T-cell (primary cell): Measurements from ENCODE around the gene NKRF. TPM values are rescaled to one million over a fixed set of nuclear protein-coding genes. Genes with fewer than 3 reads are reported as not detected.
A peak's percentile ranks its signal among the peaks of the same experiment; 100 is the strongest.

ENCODE experiments used
- ATAC-seq, 4 experiments: fragments of 200-7000 bp in 3 of 4; fragments of 150-1000 bp in 1 of 4; cut with Tn5 transposase; replicated peaks in 1 of 4; 1 replicate in 3 of 4; 2 replicates in 1 of 4; pipeline ENCODE4 v1.10.0; 2021; ENCODE audit warnings: moderate library complexity in 3 of 4, mild to moderate bottlenecking in 2 of 4, moderate number of reproducible peaks in 1 of 4
- CTCF ChIA-PET, 2 donors: fragments of 300-600 bp; sonication (Branson Sonifier 250); formaldehyde crosslinking; loops; one replicate each; lab custom pipeline; 2022; ENCODE audit warnings: antibody characterized with exemption in 2 of 2; lab: Charles Lee
- POLR2A ChIA-PET, 2 donors: fragments of 300-600 bp; sonication (Branson Sonifier 250); formaldehyde crosslinking; loops; one replicate each; lab custom pipeline; 2022; ENCODE audit warnings: antibody characterized with exemption in 2 of 2; lab: Charles Lee
- DNase-seq, 35 experiments: peaks; one replicate each; pipeline versions ENCODE4 v3.0.0 to v3.0.0-alpha.2; 2013 to 2023
- H3K27ac ChIP-seq: one replicate; pipeline ENCODE4 v1.5.1; 2013; ENCODE audit warnings: low read length
- H3K27me3 ChIP-seq, 2 experiments: replicated peaks in 1 of 2; 1 replicate in 1 of 2; 2 replicates in 1 of 2; pipeline versions ENCODE4 v1.6.1 to v1.7.0; 2013; ENCODE audit warnings: low read length in 1 of 2, mixed read lengths in 1 of 2; ENCODE audit not compliant: control insufficient read depth in 2 of 2, insufficient read depth in 2 of 2; ENCODE audit errors: extremely low read depth in 1 of 2
- H3K36me3 ChIP-seq, 2 donors: 1 replicate in 1 of 2; 2 replicates in 1 of 2; pipeline versions ENCODE4 v1.6.1 to v1.7.0; 2013; ENCODE audit warnings: low read length in 1 of 2; ENCODE audit not compliant: control insufficient read depth in 2 of 2, insufficient read depth in 1 of 2; ENCODE audit errors: extremely low read depth in 1 of 2
- H3K4me1 ChIP-seq, 2 experiments: 1 replicate in 1 of 2; 2 replicates in 1 of 2; pipeline versions ENCODE4 v1.6.1 to v1.7.0; 2013; ENCODE audit warnings: low read length in 2 of 2, mixed read lengths in 1 of 2; ENCODE audit not compliant: insufficient read depth in 2 of 2, control insufficient read depth in 1 of 2; ENCODE audit errors: extremely low read depth in 1 of 2
- H3K4me3 ChIP-seq, 2 donors: 1 replicate in 1 of 2; 2 replicates in 1 of 2; pipeline versions ENCODE4 v1.5.1 to v1.7.0; 2013; ENCODE audit warnings: mild to moderate bottlenecking in 2 of 2, low read length in 1 of 2, moderate library complexity in 1 of 2; ENCODE audit not compliant: control insufficient read depth in 1 of 2; ENCODE audit errors: extremely low read depth in 1 of 2
- H3K9me3 ChIP-seq: 2 replicates; pipeline ENCODE4 v1.7.0; 2013
- H3K27ac Mint-ChIP-seq, 2 donors: one replicate each; pipeline ENCODE4 v1.8.0; 2020 to 2021; ENCODE audit warnings: mild to moderate bottlenecking in 2 of 2, mixed read lengths in 2 of 2
- H3K27me3 Mint-ChIP-seq, 2 donors: one replicate each; pipeline ENCODE4 v1.8.0; 2021 to 2022; ENCODE audit warnings: mixed read lengths in 2 of 2
- H3K36me3 Mint-ChIP-seq: one replicate; pipeline ENCODE4 v1.8.0; 2021; ENCODE audit warnings: mixed read lengths
- H3K4me1 Mint-ChIP-seq, 3 donors: one replicate each; pipeline ENCODE4 v1.8.0; 2020 to 2022; ENCODE audit warnings: mixed read lengths in 3 of 3, mild to moderate bottlenecking in 1 of 3
- H3K4me3 Mint-ChIP-seq, 3 donors: one replicate each; pipeline ENCODE4 v1.8.0; 2020 to 2022; ENCODE audit warnings: mild to moderate bottlenecking in 3 of 3, mixed read lengths in 3 of 3, moderate library complexity in 3 of 3
- H3K9me3 Mint-ChIP-seq, 3 donors: one replicate each; pipeline ENCODE4 v1.8.0; 2020 to 2022; ENCODE audit warnings: mixed read lengths in 3 of 3
- WGBS: methylation state at CpG from one replicate; pipeline ENCODE4 v1.1.5; 2013; ENCODE audit warnings: missing lambda C conversion rate; ENCODE audit not compliant: insufficient coverage; 5-methylcytosine and 5-hydroxymethylcytosine counted together
- total RNA-seq, 35 experiments: library from RNA in 6 of 35; stranded (reverse) in 6 of 35; fragments of 120-200 nt in 1 of 35; gene quantifications; one replicate each; pipeline versions ENCODE4 v1.2.1 to v1.2.4 and lab custom pipeline; 2013 to 2026

Gene NKRF
- total RNA-seq, 5 donors from 2014 or later (not counting 1 experiment from before 2014, with no cell fraction given) = 13.0 to 14.2 (median 13.7) TPM

DNA sequence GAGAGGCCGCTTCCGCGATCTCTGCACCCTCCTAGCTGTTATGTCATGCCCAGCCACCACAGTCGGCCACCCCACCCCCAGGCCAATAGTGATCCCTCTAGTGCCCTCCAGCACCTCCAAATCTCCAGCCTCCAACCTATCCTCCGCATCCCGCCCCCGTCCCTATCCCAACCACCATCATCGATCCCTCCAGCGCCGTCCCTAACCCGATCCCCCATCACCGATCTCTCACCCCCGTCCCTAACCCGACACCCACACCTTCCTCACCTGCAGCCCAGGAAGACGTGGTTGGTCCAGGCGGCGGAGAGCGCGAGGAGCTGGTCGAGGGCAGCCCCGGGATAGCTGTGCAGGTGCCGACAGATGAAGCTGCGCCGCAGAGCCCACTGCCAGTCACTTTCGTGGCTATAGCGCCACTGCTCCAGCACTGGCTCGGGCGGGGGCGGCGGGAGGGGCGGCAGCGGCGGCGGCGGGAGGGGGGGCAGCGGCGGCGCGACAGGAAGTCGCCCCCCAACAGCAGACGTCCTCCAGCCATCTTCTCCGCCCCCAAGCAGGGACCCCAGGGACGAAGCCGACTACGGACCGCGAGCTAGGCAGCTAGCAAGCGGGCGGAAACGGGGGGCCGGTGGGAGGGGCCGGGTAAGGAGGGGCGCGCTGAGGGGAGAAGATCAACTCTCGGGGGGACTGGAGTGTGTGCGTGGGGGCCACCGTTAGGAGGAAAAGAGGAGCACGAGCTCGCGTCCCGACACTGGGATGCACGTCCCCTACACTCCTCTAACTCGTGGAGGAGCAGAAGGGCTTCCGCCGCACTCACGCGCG is 552 bp downstream of the NKRF start:
- ChIA-PET POLR2A (interaction anchor here (0.6 to 1.9 kb wide), 6 partner anchors 14 to 185 kb away, joined by 3 to 11 read pairs (median 6); partner anchors contain the start of genes RPL39 (in 1 of the 2) and UBE2A (in 1 of the 2)), CTCF (interaction anchor here (0.5 to 1.0 kb wide), 8 partner anchors 17 to 342 kb away, joined by 3 to 6 read pairs (median 3); no protein-coding TSS in a partner anchor)
- DNase-seq = peak in 34 of 35 experiments; percentile 5 to 63 (median 36)
- Mint-ChIP-seq H3K27ac (peak overlapping the region; percentile 94), H3K4me3 (peak overlapping the region; percentile 89 to 93 (median 89)), H3K9me3 (no peaks in the 10 kb centered on the region), H3K36me3 (peaks cover 3% of the 10 kb centered on the region), H3K4me1 (peaks cover 36 to 47% (median 36%) of the 10 kb centered on the region in 3 donors), H3K27me3 (no peaks in the 10 kb centered on the region)
- H3K4me1 ChIP-seq = peaks cover 3 to 19% of the 10 kb centered on the region in 2 experiments
- H3K27me3 ChIP-seq = no peaks in the 10 kb centered on the region
- peaks cover 0 to 2% of the 10 kb centered on the region in 2 donors for H3K36me3 ChIP-seq
- ATAC-seq = peak; percentile 60 to 72 (median 66)
- no peaks in the 10 kb centered on the region for H3K9me3 ChIP-seq
- H3K27ac ChIP-seq = peak overlapping the region; percentile 97
- 2% methylated on average over 11 of the region's 68 CpGs for WGBS
- H3K4me3 ChIP-seq = peak overlapping the region; percentile 72 to 92

DNA sequence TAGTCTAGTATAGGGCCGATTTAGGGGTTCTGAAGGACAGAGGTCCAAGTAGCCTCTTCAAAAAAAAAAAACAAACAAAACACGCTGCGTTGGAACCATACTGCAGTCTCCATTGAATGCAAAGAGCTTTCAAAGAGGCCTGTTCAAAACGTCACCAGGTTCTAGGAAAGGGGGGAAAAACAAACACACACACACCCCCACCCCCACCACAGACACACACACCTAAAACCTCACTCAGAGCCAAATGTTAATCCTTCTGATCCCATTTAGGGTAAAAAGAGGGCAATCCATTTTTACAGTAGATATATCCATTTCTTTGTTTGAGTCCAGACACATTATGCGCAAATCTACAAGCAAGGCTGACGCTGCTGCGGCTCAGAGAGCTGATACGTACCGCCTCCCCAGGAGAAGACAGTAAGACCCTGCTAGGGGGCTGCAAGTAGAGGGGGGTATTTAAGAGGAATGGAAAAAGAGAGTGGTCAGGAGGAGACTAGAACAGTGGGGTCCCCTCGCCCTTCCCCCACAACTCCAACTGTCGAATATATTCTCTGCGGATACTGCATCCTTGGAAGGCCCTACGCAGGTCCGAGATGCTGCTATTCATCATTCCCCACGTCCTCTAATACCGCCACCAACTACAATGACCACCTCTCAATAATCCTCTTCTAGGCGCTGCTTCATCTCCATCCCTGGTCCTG is 1.3 kb downstream of the NKRF start:
- ChIA-PET POLR2A (interaction anchor here (0.5 to 1.9 kb wide), 6 partner anchors 13 to 383 kb away, joined by 3 to 11 read pairs (median 5); partner anchors contain the start of genes RPL39 (in 1 of the 2) and UBE2A (in 1 of the 2)), CTCF (interaction anchor here in 1 of 2 donors (0.5 to 0.6 kb wide), 2 partner anchors 56 to 179 kb away, joined by 3 to 4 read pairs; no protein-coding TSS in a partner anchor)
- Histone ChIP-seq H3K4me3 (peak overlapping the region; percentile 72 to 92), H3K27ac (peak overlapping the region; percentile 49), H3K36me3 (peaks cover 0 to 2% of the 10 kb centered on the region in 2 donors), H3K27me3 (no peaks in the 10 kb centered on the region), H3K4me1 (peaks cover 3 to 18% of the 10 kb centered on the region in 2 experiments), H3K9me3 (no peaks in the 10 kb centered on the region)
- H3K4me1 Mint-ChIP-seq = peaks cover 31 to 42% (median 31%) of the 10 kb centered on the region in 3 donors
- peak overlapping the region; percentile 89 to 93 (median 89) for H3K4me3 Mint-ChIP-seq
- no peaks in the 10 kb centered on the region for H3K9me3 Mint-ChIP-seq
- H3K36me3 Mint-ChIP-seq = peaks cover 3% of the 10 kb centered on the region
- ATAC-seq (no peak), DNase-seq (peak in 1 of 35 experiments; percentile 18)
- no peaks in the 10 kb centered on the region for H3K27me3 Mint-ChIP-seq
- peak overlapping the region; percentile 80 to 92 for H3K27ac Mint-ChIP-seq
- WGBS = 3% methylated on average over 7 of the region's 17 CpGs

DNA sequence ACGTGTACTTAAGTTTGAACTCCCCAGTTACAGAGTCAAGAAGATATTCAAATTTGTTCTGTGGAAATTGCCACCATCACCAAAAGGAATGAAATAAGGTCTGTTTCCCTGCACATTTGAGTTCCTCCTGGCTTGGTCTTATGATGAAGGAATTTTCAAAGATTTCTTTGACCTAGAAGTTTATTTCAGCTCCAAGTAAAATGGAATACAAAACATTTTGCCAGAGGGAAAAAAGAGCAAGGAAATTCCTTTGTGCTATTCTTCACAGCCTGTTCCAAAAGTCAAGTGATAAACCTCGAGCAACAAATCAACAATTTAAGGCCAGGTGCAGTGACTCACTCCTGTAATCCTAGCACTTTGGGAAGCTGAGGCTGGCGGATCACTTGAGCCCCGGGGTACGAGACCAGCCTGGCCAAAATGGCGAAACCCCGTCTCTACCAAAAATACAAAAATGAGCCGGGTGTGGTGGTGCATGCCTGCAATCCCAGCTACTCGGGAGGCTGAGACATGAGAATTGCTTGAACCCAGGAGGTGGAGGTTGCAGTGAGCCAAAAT is 3.4 kb downstream of the NKRF start:
- ChIA-PET CTCF (interaction anchor here (0.7 kb wide), 2 partner anchors 127 to 1050 kb away, joined by 3 read pairs; no protein-coding TSS in a partner anchor), POLR2A (interaction anchor here in 1 of 2 donors (0.7 to 0.9 kb wide), 2 partner anchors 28 to 90 kb away, joined by 3 to 4 read pairs; partner anchors contain the start of genes SEPTIN6 and UBE2A)
- Histone ChIP-seq H3K27me3 (no peaks in the 10 kb centered on the region), H3K36me3 (peaks cover 0 to 2% of the 10 kb centered on the region in 2 donors), H3K27ac (no peak overlapping the region), H3K4me3 (no peak overlapping the region), H3K4me1 (peaks cover 3 to 16% of the 10 kb centered on the region in 2 experiments), H3K9me3 (no peaks in the 10 kb centered on the region)
- Mint-ChIP-seq H3K36me3 (peaks cover 3% of the 10 kb centered on the region), H3K27me3 (no peaks in the 10 kb centered on the region), H3K4me1 (peaks cover 29 to 48% (median 37%) of the 10 kb centered on the region in 3 donors), H3K4me3 (no peak overlapping the region), H3K27ac (peak overlapping the region in 1 of 2 donors; percentile 11), H3K9me3 (no peaks in the 10 kb centered on the region)
- ATAC-seq (no peak), DNase-seq (no peak)
- WGBS = no CpG with 5 or more reads among the region's 9 CpGs

GRCh38 chrX:119589810-119590209 is 16.4 kb downstream of the NKRF start:
- no peaks in the 10 kb centered on the region for H3K9me3 ChIP-seq
- no peaks in the 10 kb centered on the region for H3K4me1 ChIP-seq
- Mint-ChIP-seq H3K27ac (no peak overlapping the region), H3K27me3 (peaks cover 0 to 3% of the 10 kb centered on the region in 2 donors), H3K9me3 (no peaks in the 10 kb centered on the region), H3K4me3 (no peak overlapping the region), H3K36me3 (peaks cover 19% of the 10 kb centered on the region), H3K4me1 (peaks cover 0 to 5% (median 4%) of the 10 kb centered on the region in 3 donors)
- peaks cover 4 to 30% of the 10 kb centered on the region in 2 donors for H3K36me3 ChIP-seq
- no peak overlapping the region for H3K4me3 ChIP-seq
- ATAC-seq = no peak
- H3K27ac ChIP-seq = no peak overlapping the region
- no CpG with 5 or more reads among the region's 5 CpGs for whole genome bisulfite sequencing
- DNase-seq = no peak
- CTCF ChIA-PET = no interaction called here
- POLR2A ChIA-PET = interaction anchor here (0.6 to 1.2 kb wide), 3 partner anchors 10 to 523 kb away, joined by 3 read pairs; no protein-coding TSS in a partner anchor
- H3K27me3 ChIP-seq = no peaks in the 10 kb centered on the region

DNA sequence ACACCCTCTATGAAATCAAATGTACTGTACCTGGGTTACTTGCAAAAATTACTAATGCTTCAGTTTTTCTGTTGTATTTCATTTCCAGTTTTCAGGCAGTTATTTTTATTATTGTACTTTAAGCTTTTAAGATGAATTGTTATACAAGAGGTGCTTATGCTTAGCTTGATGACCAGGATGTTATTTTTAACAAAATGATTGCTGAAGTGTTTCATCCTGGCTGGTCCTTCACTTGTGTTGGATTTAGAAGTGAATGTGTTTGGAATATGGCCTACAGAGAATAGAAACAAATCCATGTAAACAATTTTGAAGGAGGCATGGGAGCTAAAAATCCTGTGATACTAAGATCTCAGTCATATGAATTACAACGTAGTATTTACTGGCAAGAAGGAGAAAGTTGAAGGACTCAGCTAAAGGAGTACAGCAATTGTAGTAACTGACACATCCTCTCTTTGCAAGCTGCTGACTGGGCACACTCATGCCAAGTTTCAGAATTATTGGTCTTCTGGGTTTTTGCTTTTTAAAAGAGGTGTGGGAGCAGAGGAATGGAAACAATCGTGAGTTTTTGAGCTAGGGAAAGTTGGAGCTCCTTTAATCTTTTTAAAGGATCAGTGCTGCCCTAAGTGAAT is 22.7 kb downstream of the NKRF start:
- no peak for ATAC-seq
- Mint-ChIP-seq H3K9me3 (no peaks in the 10 kb centered on the region), H3K27me3 (peaks cover 0 to 2% of the 10 kb centered on the region in 2 donors), H3K4me3 (no peak overlapping the region), H3K27ac (peak overlapping the region in 1 of 2 donors; percentile 41), H3K4me1 (peaks cover 0 to 17% (median 14%) of the 10 kb centered on the region in 3 donors), H3K36me3 (no peaks in the 10 kb centered on the region)
- no peak for DNase-seq
- ChIA-PET CTCF (interaction anchor here (0.5 to 1.2 kb wide), 4 partner anchors 10 to 77 kb away, joined by 3 to 5 read pairs (median 4); no protein-coding TSS in a partner anchor), POLR2A (interaction anchor here (0.6 to 1.6 kb wide), 3 partner anchors 9 to 742 kb away, joined by 3 to 7 read pairs (median 7); partner anchors contain the start of gene UBE2A (in 1 of the 2))
- Histone ChIP-seq H3K36me3 (no peaks in the 10 kb centered on the region), H3K27ac (no peak overlapping the region), H3K9me3 (no peaks in the 10 kb centered on the region), H3K4me1 (no peaks in the 10 kb centered on the region), H3K4me3 (no peak overlapping the region), H3K27me3 (no peaks in the 10 kb centered on the region)
- no CpG with 5 or more reads among the region's 2 CpGs for WGBS
